HG02870 (cell line): Measurements from ENCODE around the gene TOMM20.
"Not testable (repeated sequence)": the region's sequence is repeated elsewhere in the genome, so short reads cannot be mapped to it uniquely, and the experiment has no call there.

Experiments
- ATAC-seq: cut with Tn5 transposase; IDR thresholded peaks from one replicate; pipeline ENCODE4 v1.9.1; 2021; ENCODE audit warnings: mild to moderate bottlenecking, moderate library complexity; ENCODE audit not compliant: unreplicated experiment

The TOMM20 gene

DNA sequence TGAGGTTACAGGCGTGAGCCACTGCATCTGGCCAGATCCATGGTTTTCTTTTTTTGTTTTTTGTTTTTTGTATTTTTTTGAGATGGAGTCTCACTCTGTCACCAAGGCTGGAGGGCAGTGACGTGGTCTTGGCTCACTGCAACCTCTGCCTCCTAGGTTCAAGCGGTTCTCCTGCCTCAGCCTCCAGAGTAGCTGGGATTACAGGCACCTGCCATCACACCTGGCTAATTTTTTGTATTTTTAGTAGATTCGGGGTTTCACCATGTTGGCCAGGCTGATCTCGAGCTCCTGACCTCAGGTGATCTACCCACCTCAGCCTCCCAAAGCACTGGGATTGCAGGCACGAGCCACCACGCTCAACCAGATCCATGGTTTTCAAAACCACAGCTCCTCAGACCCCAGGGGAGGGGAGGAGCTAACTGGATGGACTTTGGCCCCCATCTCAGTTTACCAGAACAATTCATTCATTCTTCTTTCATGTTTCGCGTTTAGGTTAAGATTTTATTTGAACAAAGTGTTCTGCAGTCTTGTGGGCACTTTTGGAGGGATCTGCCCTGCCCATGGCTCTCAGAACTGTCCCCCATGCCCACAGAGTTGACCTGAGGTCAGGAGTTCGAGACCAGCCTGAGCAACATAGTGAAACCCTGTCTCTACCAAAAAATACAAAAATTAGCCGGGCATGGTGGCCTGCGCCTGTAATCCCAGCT, 43.1 kb downstream of the TOMM20 start:
- ATAC-seq, result not testable (repeated sequence)

- ATAC-seq, result not testable (repeated sequence)
Measured at GRCh38 chr1:235080788-235081187, 47.8 kb downstream of the TOMM20 start.

DNA sequence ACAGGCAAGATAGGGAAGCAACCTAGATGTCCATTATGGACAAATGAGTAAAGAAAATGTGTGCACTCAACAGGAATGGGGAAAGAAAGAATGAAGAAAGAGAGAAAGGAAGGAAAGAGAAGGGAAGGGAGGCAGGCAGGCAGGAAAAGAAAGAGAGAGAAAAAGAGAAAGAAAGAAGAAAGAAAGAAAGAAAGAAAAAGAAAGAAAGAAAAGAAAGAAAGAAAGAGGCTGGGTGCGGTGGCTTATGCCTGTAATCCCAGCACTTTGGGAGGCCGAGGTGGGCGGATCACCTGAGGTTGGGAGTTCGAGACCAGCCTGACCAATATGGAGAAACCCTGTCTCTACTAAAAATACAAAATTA, 48.4 kb downstream of the TOMM20 start:
- ATAC-seq, result not testable (repeated sequence)

DNA sequence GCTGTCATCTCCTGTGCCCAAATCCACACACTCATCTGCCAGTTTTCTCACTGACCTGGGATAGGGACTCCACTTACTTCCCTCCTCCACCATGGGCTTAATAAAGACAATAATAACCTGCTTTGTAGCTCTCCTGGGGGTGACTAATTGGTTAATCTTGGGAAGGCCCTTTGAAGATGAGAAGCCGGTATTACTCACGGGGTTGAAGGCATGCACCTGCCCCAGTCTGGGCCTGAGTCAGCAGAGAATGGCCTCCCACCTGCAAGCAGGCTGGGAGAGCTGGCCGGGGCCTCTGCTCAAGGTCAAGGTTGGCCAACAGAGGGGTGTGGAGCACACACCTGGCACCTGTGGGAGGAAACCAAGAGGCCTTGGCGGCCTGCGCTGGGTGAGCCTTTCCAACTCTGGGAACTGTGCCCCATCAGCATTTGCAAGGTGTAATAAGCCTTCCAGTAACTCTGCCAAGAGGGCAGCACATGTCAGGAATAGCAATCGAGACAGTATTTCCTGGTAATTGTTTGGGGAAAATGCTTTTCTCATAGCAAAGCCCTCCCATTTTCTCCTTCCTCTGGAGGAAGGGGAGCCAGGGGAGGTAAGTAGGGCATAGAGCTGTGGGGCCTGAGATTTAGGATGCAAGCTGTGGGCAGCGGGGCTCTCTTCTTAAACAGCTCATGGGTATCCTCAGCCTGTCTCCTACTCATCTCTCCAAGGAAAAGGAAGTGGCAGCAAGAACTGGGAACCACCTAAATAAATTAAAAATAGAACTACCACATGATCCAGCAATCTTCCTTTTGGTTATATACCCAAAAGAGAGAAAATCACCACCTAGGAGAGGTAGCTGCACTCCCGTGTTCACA, 49.0 kb downstream of the TOMM20 start:
- ATAC-seq, result no peak

- no peak for ATAC-seq
Measured at GRCh38 chr1:235078480-235079381, 49.9 kb downstream of the TOMM20 start.

DNA sequence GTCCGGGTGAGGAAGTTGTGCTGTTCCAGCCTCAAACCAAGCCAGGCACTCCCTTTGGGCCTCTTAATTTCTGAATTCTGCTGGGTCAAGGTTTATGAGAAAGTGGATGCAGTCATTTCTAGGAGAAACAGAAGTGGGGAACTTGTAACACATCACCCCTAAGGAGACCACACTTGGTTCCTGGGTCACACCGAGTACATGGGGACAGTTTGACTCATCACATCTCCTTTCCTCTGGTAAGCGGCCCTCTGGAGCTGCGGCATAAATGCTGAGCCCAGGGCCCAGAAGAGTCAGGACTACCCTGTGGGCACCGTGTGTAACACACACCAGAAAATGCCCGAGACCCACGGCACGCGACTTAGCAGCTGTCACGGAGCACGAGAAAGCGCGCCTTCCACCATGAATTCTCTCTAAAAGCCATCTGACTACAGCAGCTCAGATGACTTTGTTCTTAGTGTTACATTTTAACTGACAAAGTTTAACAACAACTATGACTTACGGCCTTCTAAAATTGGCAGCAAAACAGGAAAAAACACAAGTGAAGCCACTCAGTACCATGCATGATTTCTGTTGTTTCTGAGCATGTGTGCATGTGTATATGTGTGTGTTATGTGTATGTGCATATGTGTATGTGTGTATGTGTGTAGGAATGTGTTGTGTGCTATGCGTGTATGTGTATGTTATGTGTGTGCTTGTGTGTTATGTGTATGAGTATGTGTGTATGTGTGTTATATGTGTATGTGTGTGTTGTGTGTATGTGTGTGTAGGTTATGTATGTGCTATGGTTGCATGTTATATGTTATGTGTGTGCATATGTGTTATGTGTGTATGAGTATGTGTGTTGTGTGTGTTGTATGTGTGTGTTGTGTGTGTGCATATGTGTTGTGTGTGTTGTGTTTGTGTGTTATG, 50.8 kb downstream of the TOMM20 start:
- ATAC-seq, result peak; percentile 29

GRCh38 chr1:235077163-235077540, 51.5 kb downstream of the TOMM20 start:
- no peak for ATAC-seq

DNA sequence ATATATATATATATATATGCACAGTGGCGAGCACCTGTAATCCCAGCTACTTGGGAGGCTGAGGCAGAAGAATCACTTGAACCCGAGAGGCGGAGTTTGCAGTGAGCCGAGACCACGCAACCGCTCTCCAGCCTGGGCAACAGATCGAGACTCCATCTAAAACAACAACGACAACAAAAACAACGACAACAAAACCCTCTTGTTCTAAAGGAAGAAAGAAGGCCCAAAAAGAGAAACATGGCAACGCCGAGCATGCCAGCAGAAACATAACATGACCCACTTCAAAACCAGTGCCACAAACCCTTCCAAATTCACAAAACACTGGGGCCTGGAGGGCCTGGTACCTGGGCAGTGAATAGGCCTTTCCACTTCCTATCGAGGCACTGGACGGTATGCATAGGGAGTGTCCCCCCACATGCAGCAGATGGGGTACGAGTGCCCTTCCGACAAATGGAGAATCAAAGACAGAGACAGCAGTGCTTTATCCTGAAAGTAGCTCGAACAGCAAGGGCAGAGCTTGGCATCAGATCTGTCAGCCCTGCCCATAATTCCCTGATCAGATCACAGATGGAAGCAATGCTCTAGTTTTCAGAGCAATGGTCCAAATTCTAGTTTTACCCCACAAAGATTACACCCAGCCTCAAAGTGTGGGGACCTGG, 52.0 kb downstream of the TOMM20 start:
- no peak for ATAC-seq

DNA sequence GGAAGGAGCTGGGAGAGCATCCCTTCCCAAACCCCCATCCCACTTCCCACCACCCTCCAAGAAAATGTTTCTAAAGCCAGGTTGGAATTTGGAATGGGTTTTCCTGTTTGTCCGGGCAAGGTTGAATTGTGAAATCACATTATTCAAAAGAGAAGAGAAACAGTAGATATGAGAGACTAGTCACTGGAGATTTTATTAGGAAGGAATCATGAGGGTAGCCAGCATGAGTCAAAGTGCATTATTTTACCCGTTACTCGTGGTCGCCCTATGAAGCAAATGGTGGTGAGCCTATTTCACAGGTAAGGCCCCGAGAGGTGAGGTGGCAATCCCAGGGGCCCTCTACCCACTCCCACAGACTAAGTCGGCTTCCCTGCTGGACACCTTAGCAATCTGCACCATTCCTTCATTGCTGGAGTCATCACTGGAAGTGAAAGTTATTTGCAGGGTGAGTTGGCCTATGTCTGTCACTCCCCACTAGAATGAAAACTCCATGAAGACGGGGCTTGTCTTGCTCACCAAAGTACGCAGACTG, 52.8 kb downstream of the TOMM20 start:
- no peak for ATAC-seq

GRCh38 chr1:235075048-235075776, 53.4 kb downstream of the TOMM20 start:
- peak; percentile 51 for ATAC-seq

DNA sequence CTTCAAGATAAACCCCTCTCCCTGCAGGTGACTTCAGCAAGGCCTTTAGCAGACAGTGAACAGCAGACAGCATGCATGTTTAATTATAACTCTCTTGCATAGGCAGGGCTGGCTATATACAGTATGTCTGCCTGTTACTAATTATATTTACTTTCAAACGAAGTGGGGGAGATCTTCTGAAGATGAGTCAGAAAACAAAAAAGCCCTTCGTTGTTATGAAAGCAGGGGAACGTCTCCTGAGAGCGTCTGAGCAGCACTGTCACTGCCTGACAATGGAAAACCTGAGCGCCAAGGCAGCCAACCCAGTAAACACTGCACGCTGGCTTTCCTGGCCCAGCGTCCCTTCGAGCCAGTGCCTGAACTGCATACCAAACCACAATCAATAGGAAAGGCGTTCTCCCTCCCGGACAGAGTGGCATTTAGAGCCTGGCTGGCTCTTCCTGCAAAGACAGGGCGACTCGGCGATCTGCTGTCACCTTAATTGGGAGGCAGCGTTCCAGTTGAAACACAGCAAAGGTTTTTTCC, 54.1 kb downstream of the TOMM20 start:
- peak; percentile 35 for ATAC-seq

- no peak for ATAC-seq
Measured at GRCh38 chr1:235073968-235074522, 54.6 kb downstream of the TOMM20 start.

DNA sequence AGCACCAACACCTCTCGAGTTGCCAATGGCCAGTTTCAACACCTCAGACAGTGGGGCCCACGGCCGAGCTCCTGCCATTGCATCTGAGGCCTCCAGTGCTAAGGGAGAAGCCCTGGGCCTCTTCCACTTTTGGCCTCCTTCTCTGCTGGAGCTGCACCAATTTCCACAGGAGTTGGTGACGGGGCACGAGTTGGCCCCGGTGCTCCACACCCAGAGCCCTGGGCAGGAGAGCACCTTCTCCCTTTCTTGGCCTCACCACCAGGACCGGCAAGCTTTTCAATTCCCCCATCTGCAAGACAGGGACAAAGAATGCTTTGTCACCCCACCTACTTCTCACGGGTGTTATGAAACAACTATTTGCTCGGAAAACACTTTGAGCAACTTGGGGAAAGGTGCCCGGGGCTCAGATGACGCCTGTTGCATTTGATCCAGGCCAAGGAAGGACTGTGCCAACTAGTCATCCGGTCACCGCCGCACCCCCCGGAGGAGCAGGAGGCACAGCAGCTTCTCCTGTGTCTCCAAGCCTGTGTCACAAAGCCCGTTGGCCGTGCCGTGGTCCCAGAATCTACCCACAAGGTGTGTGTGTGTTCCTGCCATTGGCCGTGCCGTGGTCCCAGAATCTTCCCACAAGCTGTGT, 55.2 kb downstream of the TOMM20 start:
- no peak for ATAC-seq

DNA sequence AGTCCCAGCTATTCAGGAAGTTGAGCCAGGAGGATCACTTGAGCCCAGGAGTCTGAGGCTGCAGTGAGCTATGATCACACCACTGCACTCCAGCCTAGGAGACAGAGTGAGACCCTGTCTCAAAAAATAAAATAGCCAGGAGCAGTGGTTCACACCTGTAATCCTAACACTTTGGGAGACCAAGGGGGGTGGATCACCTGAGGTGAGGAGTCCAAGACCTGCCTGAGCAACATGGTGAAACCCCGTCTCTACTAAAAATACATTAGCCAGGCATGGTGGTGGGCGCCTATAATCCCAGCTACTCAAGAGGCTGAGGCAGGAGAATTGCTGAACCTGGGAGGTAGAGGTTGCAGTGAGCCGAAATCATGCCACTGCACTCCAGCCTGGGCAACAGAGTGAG, 56.1 kb downstream of the TOMM20 start:
- not testable (repeated sequence) for ATAC-seq

- no peak for ATAC-seq
Measured at GRCh38 chr1:235072096-235072495, 56.5 kb downstream of the TOMM20 start.

DNA sequence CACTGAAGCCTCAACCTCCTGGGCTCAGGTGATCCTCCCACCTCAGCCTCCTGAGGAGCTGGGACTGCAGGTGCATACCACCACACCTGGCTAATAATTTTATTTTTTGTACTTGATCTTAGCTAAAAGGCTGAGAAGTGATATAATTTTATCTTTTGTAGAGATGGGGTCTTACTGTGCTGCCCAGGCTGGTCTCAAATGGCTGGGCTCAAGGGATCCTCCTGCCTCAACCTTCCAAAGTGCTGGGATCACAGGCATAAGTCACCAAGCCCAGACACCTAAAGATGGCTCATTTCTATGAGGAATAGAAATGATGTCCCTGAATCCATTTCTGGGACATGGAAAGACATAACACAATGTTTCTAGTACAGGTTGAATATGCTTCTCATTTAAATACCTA, 57.8 kb downstream of the TOMM20 start:
- no peak for ATAC-seq
